Activated T-cell treated with anti-CD3 and anti-CD28 coated beads for 48 hours (primary cell): ENCODE results near the gene AUTS2.

Experiments used
- DNase-seq: peaks from one replicate; pipeline ENCODE4 v3.0.0-alpha.2; 2020; ENCODE audit warnings: low read depth

The AUTS2 gene

GRCh38 chr7:70599446-70600190 is 1001.3 kb downstream of the AUTS2 start:
- DNase-seq = no peak

- no peak for DNase-seq
Observed at GRCh38 chr7:70600993-70601392, 1002.7 kb downstream of the AUTS2 start.

- DNase-seq = no peak
Observed at GRCh38 chr7:70602117-70602516, 1003.8 kb downstream of the AUTS2 start.

GRCh38 chr7:70607281-70607680 is 1009.0 kb downstream of the AUTS2 start:
- no peak for DNase-seq

GRCh38 chr7:70607759-70608158 is 1009.5 kb downstream of the AUTS2 start:
- DNase-seq = no peak

- no peak for DNase-seq
Observed at GRCh38 chr7:70608229-70608628, 1010.0 kb downstream of the AUTS2 start.

GRCh38 chr7:70612811-70613210 is 1014.5 kb downstream of the AUTS2 start:
- DNase-seq = no peak

- no peak for DNase-seq
Observed at GRCh38 chr7:70614237-70615045, 1016.2 kb downstream of the AUTS2 start.

- DNase-seq = no peak
Observed at GRCh38 chr7:70615066-70615606, 1016.9 kb downstream of the AUTS2 start.

GRCh38 chr7:70616211-70616610 is 1017.9 kb downstream of the AUTS2 start:
- DNase-seq = no peak

- no peak for DNase-seq
Observed at GRCh38 chr7:70616821-70617220, 1018.5 kb downstream of the AUTS2 start.

- no peak for DNase-seq
Observed at GRCh38 chr7:70618020-70618551, 1019.8 kb downstream of the AUTS2 start.

GRCh38 chr7:70619130-70619529 is 1020.9 kb downstream of the AUTS2 start:
- no peak for DNase-seq

- DNase-seq = no peak
Observed at GRCh38 chr7:70619659-70620058, 1021.4 kb downstream of the AUTS2 start.

GRCh38 chr7:70620333-70621055 is 1022.2 kb downstream of the AUTS2 start:
- no peak for DNase-seq

GRCh38 chr7:70621954-70622600 is 1023.8 kb downstream of the AUTS2 start:
- no peak for DNase-seq

- DNase-seq = no peak
Observed at GRCh38 chr7:70622936-70623335, 1024.7 kb downstream of the AUTS2 start.

- no peak for DNase-seq
Observed at GRCh38 chr7:70624500-70625103, 1026.3 kb downstream of the AUTS2 start.

- no peak for DNase-seq
Observed at GRCh38 chr7:70627461-70627860, 1029.2 kb downstream of the AUTS2 start.

- no peak for DNase-seq
Observed at GRCh38 chr7:70630440-70630817, 1032.2 kb downstream of the AUTS2 start.

- DNase-seq = no peak
Observed at GRCh38 chr7:70630818-70631457, 1032.7 kb downstream of the AUTS2 start.
